A549 (cell line): ENCODE data around the gene THEMIS. TPM values are rescaled to one million over a fixed set of nuclear protein-coding genes. Genes with fewer than 3 reads are reported as not detected.

Source experiments
- ATAC-seq, 2 experiments: fragments of 200-7000 bp in 1 of 2; fragments of >200 bp in 1 of 2; cut with Nextera tagmentation in 1 of 2; cut with Tn5 transposase in 1 of 2; 3 replicates each; pipeline versions ENCODE4 v1.8.0 to v1.9.1; 2018 to 2020; ENCODE audit warnings: mild to moderate bottlenecking in 1 of 2, moderate library complexity in 1 of 2
- CTCF ChIA-PET: fragments of 300-600 bp; sonication (Branson Sonifier 250); formaldehyde crosslinking; extraction: SDS; loops from one replicate; lab custom pipeline; 2021; ENCODE audit warnings: antibody characterized with exemption, inconsistent platforms; lab: Yijun Ruan, JAX
- POLR2A ChIA-PET: fragments of 350-600 bp; formaldehyde crosslinking; extraction: SDS; loops from one replicate; lab custom pipeline; 2021; ENCODE audit warnings: antibody characterized with exemption, inconsistent platforms; lab: Yijun Ruan, JAX
- DNase-seq, 2 experiments: peaks; one replicate each; pipeline versions ENCODE4 v3.0.0 to v3.0.0-alpha.2; 2011 to 2016; ENCODE audit warnings: low read depth in 1 of 2, low spot score in 1 of 2
- FAIRE-seq: peaks from 2 replicates; lab custom pipeline; 2011; peaks lifted over from hg19 to GRCh38; lab: Jason Lieb, UNC
- H3K27ac ChIP-seq, 2 experiments: fragments of >200 bp; sonication (Bioruptor Twin); formaldehyde crosslinking; 3 replicates each; pipeline ENCODE4 v1.5.1; 2016 to 2017
- H3K4me1 ChIP-seq: fragments of >200 bp; sonication (Bioruptor Twin); formaldehyde crosslinking; 3 replicates; pipeline ENCODE4 v1.6.1; 2016
- H3K4me2 ChIP-seq: fragments of >200 bp; sonication (Bioruptor Twin); formaldehyde crosslinking; 3 replicates; pipeline ENCODE4 v1.6.1; 2016
- H3K4me3 ChIP-seq: fragments of >200 bp; sonication (Bioruptor Twin); formaldehyde crosslinking; 3 replicates; pipeline ENCODE4 v1.5.1; 2016
- H3K9me3 ChIP-seq: fragments of >200 bp; sonication (Bioruptor Twin); formaldehyde crosslinking; 3 replicates; pipeline ENCODE4 v1.6.1; 2016
- ATOH8 ChIP-seq: fragments of 250-450 bp; sonication (Bioruptor Pico); IDR thresholded peaks from 2 replicates; pipeline ENCODE4 v1.5.0; 2020; ENCODE audit warnings: low read depth, mild to moderate bottlenecking, moderate library complexity
- CBX2 ChIP-seq: fragments of 200-600 bp; sonication (generic); IDR thresholded peaks from 2 replicates; pipeline ENCODE4 v1.6.1; 2016; ENCODE audit warnings: low read depth, mild to moderate bottlenecking, borderline replicate concordance
- CBX8 ChIP-seq: fragments of 200-600 bp; sonication (generic); IDR thresholded peaks from 2 replicates; pipeline ENCODE4 v1.6.1; 2016
- CTCF ChIP-seq: fragments of >200 bp; sonication (Bioruptor Twin); formaldehyde crosslinking; IDR thresholded peaks from 3 replicates; pipeline ENCODE4 v1.5.1; 2016
- E2F6 ChIP-seq: IDR thresholded peaks from 2 replicates; pipeline ENCODE4 v1.6.1; 2012; ENCODE audit warnings: low read depth, borderline replicate concordance
- EHF ChIP-seq: fragments of 250-450 bp; sonication (Bioruptor Pico); IDR thresholded peaks from 2 replicates; pipeline ENCODE4 v1.5.0; 2020; ENCODE audit warnings: mild to moderate bottlenecking
- ELK1 ChIP-seq: fragments of 150-350 bp; IDR thresholded peaks from 2 replicates; pipeline ENCODE4 v1.6.1; 2014; ENCODE audit warnings: low read depth, mild to moderate bottlenecking, low read length
- EP300 ChIP-seq, 2 experiments: fragments of >200 bp; sonication (Bioruptor Twin); formaldehyde crosslinking; IDR thresholded peaks; 2 replicates in 1 of 2; 3 replicates in 1 of 2; pipeline ENCODE4 v1.6.1; 2016 to 2017
- FOSB ChIP-seq: fragments of 250-450 bp; sonication (Bioruptor Pico); IDR thresholded peaks from 2 replicates; pipeline ENCODE4 v1.5.0; 2020; ENCODE audit warnings: mild to moderate bottlenecking, moderate library complexity
- FOSL2 ChIP-seq, 2 experiments: fragments of 450-650 bp in 1 of 2; fragments of >200 bp in 1 of 2; sonication (Bioruptor Twin) in 1 of 2; formaldehyde crosslinking; IDR thresholded peaks; 2 replicates each; pipeline versions ENCODE4 v1.5.0 to v1.6.1; 2016 to 2020; ENCODE audit warnings: mild to moderate bottlenecking in 1 of 2, moderate library complexity in 1 of 2
- GATA3 ChIP-seq: IDR thresholded peaks from 2 replicates; pipeline ENCODE4 v1.6.1; 2012; ENCODE audit warnings: borderline replicate concordance
- HDAC2 ChIP-seq: fragments of 200-600 bp; sonication (generic); IDR thresholded peaks from 2 replicates; pipeline ENCODE4 v1.6.1; 2016
- HEYL ChIP-seq: fragments of 250-450 bp; sonication (Bioruptor Pico); IDR thresholded peaks from 2 replicates; pipeline ENCODE4 v1.8.0; 2021; ENCODE audit warnings: mild to moderate bottlenecking, moderate library complexity
- HOXB5 ChIP-seq: fragments of 250-450 bp; sonication (Bioruptor Pico); IDR thresholded peaks from 2 replicates; pipeline ENCODE4 v1.5.0; 2020; ENCODE audit warnings: mild to moderate bottlenecking, moderate library complexity
- JUN ChIP-seq, 2 experiments: fragments of >200 bp; sonication (Bioruptor Twin); formaldehyde crosslinking; IDR thresholded peaks; 2 replicates in 1 of 2; 3 replicates in 1 of 2; pipeline ENCODE4 v1.6.1; 2016 to 2017
- KDM5A ChIP-seq: fragments of 200-600 bp; sonication (generic); IDR thresholded peaks from 2 replicates; pipeline ENCODE4 v1.6.1; 2016; ENCODE audit warnings: antibody characterized with exemption, mild to moderate bottlenecking
- MAFK ChIP-seq: fragments of 450-650 bp; IDR thresholded peaks from 2 replicates; pipeline ENCODE4 v1.6.1; 2014; ENCODE audit not compliant: partially characterized antibody
- MAZ ChIP-seq: fragments of 150-350 bp; IDR thresholded peaks from 2 replicates; pipeline ENCODE4 v1.6.1; 2014; ENCODE audit warnings: antibody characterized with exemption, low read depth, low read length, borderline replicate concordance
- NFE2L2 ChIP-seq: fragments of 150-350 bp; conservative IDR thresholded peaks from 2 replicates; pipeline ENCODE4 v1.6.1; 2014; ENCODE audit warnings: low read length
- NPAS2 ChIP-seq: fragments of 250-450 bp; sonication (Bioruptor Pico); IDR thresholded peaks from 2 replicates; pipeline ENCODE4 v1.8.0; 2022; ENCODE audit warnings: mild to moderate bottlenecking, moderate library complexity, borderline replicate concordance
- NR3C1 ChIP-seq: fragments of >200 bp; sonication (Bioruptor Twin); formaldehyde crosslinking; IDR thresholded peaks from 3 replicates; pipeline ENCODE4 v1.6.1; 2017
- RAD21 ChIP-seq, 2 experiments: fragments of >200 bp in 1 of 2; sonication (Bioruptor Twin) in 1 of 2; formaldehyde crosslinking in 1 of 2; IDR thresholded peaks in 1 of 2; conservative IDR thresholded peaks in 1 of 2; 2 replicates in 1 of 2; 3 replicates in 1 of 2; pipeline ENCODE4 v1.6.1; 2012 to 2018; ENCODE audit warnings: inconsistent platforms in 1 of 2
- RARB ChIP-seq: fragments of 250-450 bp; sonication (Bioruptor Pico); IDR thresholded peaks from 2 replicates; pipeline ENCODE4 v1.8.0; 2021; ENCODE audit warnings: mild to moderate bottlenecking, moderate library complexity
- RFX5 ChIP-seq: fragments of 450-650 bp; IDR thresholded peaks from 2 replicates; pipeline ENCODE4 v1.7.1; 2014; ENCODE audit warnings: antibody characterized with exemption, mild to moderate bottlenecking, moderate library complexity
- RNF2 ChIP-seq: fragments of 200-600 bp; sonication (generic); IDR thresholded peaks from 2 replicates; pipeline ENCODE4 v1.6.1; 2016; ENCODE audit warnings: low read depth, mild to moderate bottlenecking, antibody characterized with exemption, moderate library complexity, borderline replicate concordance
- SMC3 ChIP-seq: fragments of >200 bp; sonication (Bioruptor Twin); formaldehyde crosslinking; IDR thresholded peaks from 3 replicates; pipeline ENCODE4 v1.6.1; 2018; ENCODE audit warnings: inconsistent platforms
- SREBF2 ChIP-seq: fragments of 450-650 bp; IDR thresholded peaks from 2 replicates; pipeline ENCODE4 v1.6.1; 2014; ENCODE audit warnings: mild to moderate bottlenecking, moderate library complexity
- TFCP2L1 ChIP-seq: fragments of 250-450 bp; sonication (Bioruptor Pico); IDR thresholded peaks from 2 replicates; pipeline ENCODE4 v1.5.0; 2021; ENCODE audit warnings: mild to moderate bottlenecking
- TP53 ChIP-seq: fragments of 250-450 bp; sonication (Bioruptor Pico); IDR thresholded peaks from 2 replicates; pipeline ENCODE4 v1.5.0; 2021; ENCODE audit warnings: mild to moderate bottlenecking, moderate library complexity
- USF2 ChIP-seq: fragments of 450-650 bp; IDR thresholded peaks from 2 replicates; pipeline ENCODE4 v1.6.1; 2014; ENCODE audit warnings: antibody characterized with exemption
- ZFP36 ChIP-seq: fragments of 450-650 bp; IDR thresholded peaks from 2 replicates; pipeline ENCODE4 v1.6.1; 2014; ENCODE audit warnings: borderline replicate concordance; ENCODE audit not compliant: partially characterized antibody
- ZNF302 ChIP-seq: fragments of 250-450 bp; sonication (Bioruptor Pico); IDR thresholded peaks from 2 replicates; pipeline ENCODE4 v1.9.0; 2021; ENCODE audit warnings: inconsistent platforms, mild to moderate bottlenecking, moderate library complexity
- ZSCAN20 ChIP-seq: fragments of 250-450 bp; sonication (Bioruptor Pico); IDR thresholded peaks from 2 replicates; pipeline ENCODE4 v1.8.0; 2022; ENCODE audit warnings: mild to moderate bottlenecking, moderate library complexity
- WGBS: methylation state at CpG from one replicate; pipeline ENCODE4 v1.1.6; 2017; ENCODE audit errors: missing lambda C conversion rate; 5-methylcytosine and 5-hydroxymethylcytosine counted together
- polyA plus RNA-seq, 4 experiments: library from polyadenylated mRNA; depleted of rRNA in 3 of 4; stranded (reverse); fragments of >200 nt; fragmentation: RNase III in 1 of 4; extraction: RNeasy Plus Mini Kit Qiagen cat#74134 plus additional on column Dnase treatment in 1 of 4; gene quantifications; 2 replicates in 3 of 4; 3 replicates in 1 of 4; pipeline ENCODE4 v1.2.3, GENCODE V29; 2011 to 2017

The THEMIS gene
- polyA plus RNA-seq, 2 of the 4 experiments (the other 2 are of a cell fraction): not detected

- ATAC-seq (no peak), FAIRE-seq (no peak)
- CTCF ChIA-PET: no interaction called here
Observed at GRCh38 chr6:127710668-127711067, 190.2 kb downstream of the THEMIS start.

GRCh38 chr6:127706216-127706615 lies 194.6 kb downstream of the THEMIS start:
- FAIRE-seq (no peak), DNase-seq (no peak), ATAC-seq (no peak)
- no peak overlapping the region for H3K4me3 ChIP-seq
- ChIA-PET CTCF (no interaction called here), POLR2A (no interaction called here)
- TF ChIP-seq CBX8 (no peak), SREBF2 (no peak), FOSB (CRISPR knock-in tag) (no peak), MAZ (no peak), EHF (no peak), CTCF (no peak), TP53 (CRISPR knock-in tag) (no peak), E2F6 (no peak), EP300 (IDR thresholded peaks at IDR 0.05) (no peak), HDAC2 (no peak), GATA3 (no peak)
- H3K4me1 ChIP-seq: no peaks in the 10 kb centered on the region
- H3K27ac ChIP-seq: no peak overlapping the region
- H3K9me3 ChIP-seq: no peaks in the 10 kb centered on the region
- no peak overlapping the region for H3K4me2 ChIP-seq

More at GRCh38 chr6:127710668-127711067, 190.2 kb downstream of the THEMIS start:
- TF ChIP-seq MAFK: no peak
- no peak for TF ChIP-seq ZNF302
- no peak for TF ChIP-seq USF2
- no peak for TF ChIP-seq RFX5
- TF ChIP-seq KDM5A: no peak
- no peak for TF ChIP-seq ZFP36
- TF ChIP-seq RARB (CRISPR knock-in tag): no peak
- TF ChIP-seq E2F6: no peak
- TF ChIP-seq ZSCAN20 (CRISPR knock-in tag): no peak
- no peak for TF ChIP-seq RNF2
- H3K4me3 ChIP-seq: no peak overlapping the region
- H3K9me3 ChIP-seq: no peaks in the 10 kb centered on the region
- no peak for DNase-seq
- H3K4me1 ChIP-seq: no peaks in the 10 kb centered on the region
- 91% methylated on average over 3 of the region's 3 CpGs for WGBS
- no peak overlapping the region for H3K27ac ChIP-seq
- POLR2A ChIA-PET: no interaction called here
- H3K4me2 ChIP-seq: no peak overlapping the region

- DNase-seq (no peak), ATAC-seq (no peak)
- ChIA-PET POLR2A (no interaction called here), CTCF (no interaction called here)
- H3K4me3 ChIP-seq: no peak overlapping the region
- TF ChIP-seq NR3C1 (no peak), ELK1 (no peak), NFE2L2 (no peak), HOXB5 (CRISPR knock-in tag) (no peak), HEYL (no peak), FOSL2 (IDR thresholded peaks at IDR 0.05) (no peak), FOSL2 (CRISPR knock-in tag; IDR thresholded peaks at IDR 0.05) (no peak), JUN (IDR thresholded peaks at IDR 0.05) (no peak), RAD21 (conservative IDR thresholded peaks at IDR 0.05 in 1 of 2, IDR thresholded peaks at IDR 0.05 in 1 of 2) (no peak), CBX2 (no peak), NPAS2 (CRISPR knock-in tag) (no peak), SMC3 (no peak), ATOH8 (CRISPR knock-in tag) (no peak), TFCP2L1 (CRISPR knock-in tag) (no peak)
- TF ChIP-seq, all 56 proteins: peak for 0
- Histone ChIP-seq H3K27ac (no peak overlapping the region), H3K4me1 (no peaks in the 10 kb centered on the region), H3K9me3 (no peaks in the 10 kb centered on the region), H3K4me2 (no peak overlapping the region)
- FAIRE-seq: no peak
Observed at GRCh38 chr6:127695108-127695507, 205.8 kb downstream of the THEMIS start.
